GM18498 (cell line): ENCODE measurements around the gene TMBIM4.
"Not testable (repeated sequence)": the region's sequence is repeated elsewhere in the genome, so short reads cannot be mapped to it uniquely, and the experiment has no call there.

Experiments used
- ATAC-seq: cut with Tn5 transposase; IDR thresholded peaks from one replicate; pipeline ENCODE4 v1.9.1; 2021; ENCODE audit warnings: mild to moderate bottlenecking, moderate library complexity; ENCODE audit not compliant: unreplicated experiment

TMBIM4 gene

GRCh38 chr12:66187036-66187435, 17.2 kb upstream of the TMBIM4 start:
- ATAC-seq = no peak

GRCh38 chr12:66184822-66185221, 15.0 kb upstream of the TMBIM4 start:
- ATAC-seq = not testable (repeated sequence)

DNA sequence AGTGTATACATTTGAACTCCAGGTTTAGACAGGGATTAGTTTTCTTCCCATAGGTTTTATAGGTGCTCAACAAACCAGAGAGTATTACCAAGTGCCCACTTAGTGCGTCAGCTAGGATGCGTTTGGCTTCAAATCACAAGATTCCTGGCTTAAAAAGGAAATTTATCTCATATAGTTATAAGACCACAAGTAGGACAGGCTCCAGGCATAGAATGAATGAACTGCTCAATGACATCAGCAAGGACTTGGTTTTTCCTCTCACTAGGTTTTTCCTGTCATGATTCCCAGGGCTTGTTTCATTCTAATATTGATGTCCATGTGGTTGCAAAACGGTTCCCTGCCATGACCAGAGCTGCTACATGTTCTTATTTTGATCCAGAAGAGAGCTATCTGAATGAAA, 13.2 kb upstream of the TMBIM4 start:
- ATAC-seq = no peak

- ATAC-seq = no peak
Measured at GRCh38 chr12:66176105-66176900, 6.5 kb upstream of the TMBIM4 start.

- not testable (repeated sequence) for ATAC-seq
Measured at GRCh38 chr12:66174391-66175325, 4.9 kb upstream of the TMBIM4 start.

DNA sequence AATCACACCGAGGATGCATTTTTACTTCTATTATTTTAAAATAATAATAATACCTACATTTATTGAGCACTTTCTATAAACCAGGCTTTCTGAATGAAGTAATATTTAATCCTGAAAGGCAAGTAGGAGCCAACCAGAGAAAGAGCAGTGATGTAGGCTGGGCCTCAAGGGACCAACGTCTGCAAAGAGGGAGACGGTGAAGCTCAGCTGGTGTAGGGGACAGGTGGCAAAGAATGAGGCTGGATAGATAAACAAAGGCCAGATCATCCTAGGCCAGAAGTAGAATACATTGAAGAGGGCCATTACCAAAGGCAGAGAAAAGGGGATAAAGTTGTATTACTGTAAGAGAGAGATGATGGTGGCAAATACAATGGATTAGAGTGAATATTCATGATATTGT, 810 bp upstream of the TMBIM4 start:
- no peak for ATAC-seq

- no peak for ATAC-seq
Measured at GRCh38 chr12:66168410-66168809, 1.4 kb downstream of the TMBIM4 start.

DNA sequence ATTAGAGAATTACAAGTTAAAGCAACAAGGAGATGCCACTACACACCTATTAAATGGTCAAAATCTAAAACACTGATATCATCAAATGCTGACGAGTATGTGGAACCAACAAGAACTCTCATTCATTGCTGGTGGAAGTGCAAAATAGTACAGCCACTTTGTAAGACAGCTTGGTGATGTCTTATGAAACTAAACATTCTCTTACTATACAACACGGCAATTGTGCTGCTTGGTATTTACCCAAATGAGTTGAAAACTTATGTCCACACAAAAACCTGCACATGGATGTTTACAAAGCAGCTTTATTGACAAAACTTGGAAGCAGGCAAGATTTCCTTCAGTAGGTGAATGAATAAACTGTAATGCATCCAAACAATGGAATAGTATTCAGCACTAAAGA, 3.2 kb downstream of the TMBIM4 start:
- ATAC-seq = no peak

- no peak for ATAC-seq
Measured at GRCh38 chr12:66165141-66165540, 4.7 kb downstream of the TMBIM4 start.

GRCh38 chr12:66164349-66164821, 5.4 kb downstream of the TMBIM4 start:
- ATAC-seq = no peak

GRCh38 chr12:66163289-66163688, 6.5 kb downstream of the TMBIM4 start:
- no peak for ATAC-seq

GRCh38 chr12:66162701-66163100, 7.1 kb downstream of the TMBIM4 start:
- ATAC-seq = no peak

GRCh38 chr12:66160704-66161103, 9.1 kb downstream of the TMBIM4 start:
- ATAC-seq = no peak

DNA sequence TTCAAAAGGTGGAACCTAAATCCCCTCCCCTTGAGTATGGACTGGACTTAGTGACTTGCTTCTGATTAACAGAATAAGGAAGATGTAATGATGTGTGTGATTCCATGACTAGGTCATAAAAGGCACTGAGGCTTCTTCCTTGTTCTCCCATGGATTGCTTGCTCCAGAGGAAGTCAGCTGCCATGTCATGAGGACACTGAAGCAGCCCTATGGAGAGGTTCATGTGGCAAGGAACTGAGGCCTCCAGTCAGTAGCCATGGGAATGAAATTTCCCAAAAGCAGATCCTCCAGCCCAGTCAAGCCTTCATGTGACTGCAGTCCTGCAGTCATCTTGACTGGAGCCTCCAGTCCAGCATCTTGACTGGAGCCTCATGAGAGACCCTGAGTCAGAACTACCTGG, 10.7 kb downstream of the TMBIM4 start:
- no peak for ATAC-seq

- ATAC-seq = no peak
Measured at GRCh38 chr12:66156654-66157053, 13.1 kb downstream of the TMBIM4 start.

DNA sequence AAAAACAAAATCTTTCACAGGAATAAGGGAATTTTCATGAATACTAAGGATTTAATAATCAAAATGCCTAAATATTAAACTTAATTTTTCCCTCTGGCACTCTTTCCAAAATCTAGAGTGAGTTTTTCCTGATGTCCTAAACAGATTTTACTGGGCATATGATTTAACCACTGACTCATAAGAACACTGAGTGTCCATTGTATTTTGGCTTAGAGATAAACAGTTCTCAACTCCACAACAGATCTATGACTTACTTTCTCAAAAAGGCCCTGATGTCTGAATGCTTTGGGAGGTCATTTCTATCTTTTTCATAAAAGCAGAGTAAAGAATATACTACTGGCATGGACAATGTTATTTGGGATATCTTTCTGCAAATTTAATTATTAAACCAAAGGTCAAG, 15.0 kb downstream of the TMBIM4 start:
- no peak for ATAC-seq

DNA sequence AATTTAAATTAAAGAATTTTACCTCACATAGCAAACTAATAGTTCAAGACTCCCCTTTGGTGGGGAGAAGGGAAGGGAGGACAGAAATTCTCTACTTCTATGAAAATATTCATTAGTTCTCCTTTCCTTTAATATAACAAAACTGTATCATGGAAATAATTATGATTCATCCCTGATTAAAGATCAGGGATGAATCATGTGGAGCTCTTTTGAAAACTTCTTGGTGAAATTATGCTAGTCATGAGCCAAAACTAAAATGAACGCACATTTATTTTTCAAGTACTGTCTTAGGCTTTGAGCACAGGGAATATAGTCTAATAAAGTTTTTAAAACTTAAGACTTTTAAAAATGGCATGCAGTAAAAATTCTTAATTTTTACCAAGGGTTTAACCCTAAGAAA, 17.1 kb downstream of the TMBIM4 start:
- no peak for ATAC-seq

DNA sequence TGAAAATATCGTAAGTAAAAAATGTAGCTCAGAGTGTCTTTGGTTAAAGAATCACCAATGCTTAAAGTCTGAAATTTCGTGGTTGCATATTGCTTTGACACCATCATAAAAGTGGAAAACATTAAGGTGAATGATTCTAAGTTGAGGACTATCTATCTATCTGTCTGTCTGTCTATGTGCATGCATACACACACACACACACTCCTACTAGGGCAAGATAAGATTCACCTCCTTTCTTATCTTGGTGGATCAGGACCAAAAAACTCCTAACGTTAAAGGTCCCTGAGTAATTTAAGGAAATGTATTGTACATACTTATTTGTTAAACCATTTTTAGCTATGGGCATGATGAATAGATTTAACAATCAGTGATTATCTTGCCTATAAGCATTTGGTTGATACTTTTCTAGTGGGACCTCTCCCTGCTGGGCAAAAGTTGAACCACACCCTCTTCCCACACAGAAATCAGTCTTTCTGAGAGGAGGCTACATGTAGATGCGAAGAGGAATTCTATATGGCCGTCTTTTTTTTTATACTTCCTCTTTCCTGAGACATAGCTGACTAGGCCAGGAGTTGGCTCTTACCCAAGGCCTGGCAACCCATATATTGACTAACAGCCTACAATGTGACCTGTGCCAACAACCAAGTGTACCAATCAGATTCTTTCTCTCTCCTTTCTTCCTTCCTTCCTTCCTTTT, 19.9 kb downstream of the TMBIM4 start:
- no peak for ATAC-seq

DNA sequence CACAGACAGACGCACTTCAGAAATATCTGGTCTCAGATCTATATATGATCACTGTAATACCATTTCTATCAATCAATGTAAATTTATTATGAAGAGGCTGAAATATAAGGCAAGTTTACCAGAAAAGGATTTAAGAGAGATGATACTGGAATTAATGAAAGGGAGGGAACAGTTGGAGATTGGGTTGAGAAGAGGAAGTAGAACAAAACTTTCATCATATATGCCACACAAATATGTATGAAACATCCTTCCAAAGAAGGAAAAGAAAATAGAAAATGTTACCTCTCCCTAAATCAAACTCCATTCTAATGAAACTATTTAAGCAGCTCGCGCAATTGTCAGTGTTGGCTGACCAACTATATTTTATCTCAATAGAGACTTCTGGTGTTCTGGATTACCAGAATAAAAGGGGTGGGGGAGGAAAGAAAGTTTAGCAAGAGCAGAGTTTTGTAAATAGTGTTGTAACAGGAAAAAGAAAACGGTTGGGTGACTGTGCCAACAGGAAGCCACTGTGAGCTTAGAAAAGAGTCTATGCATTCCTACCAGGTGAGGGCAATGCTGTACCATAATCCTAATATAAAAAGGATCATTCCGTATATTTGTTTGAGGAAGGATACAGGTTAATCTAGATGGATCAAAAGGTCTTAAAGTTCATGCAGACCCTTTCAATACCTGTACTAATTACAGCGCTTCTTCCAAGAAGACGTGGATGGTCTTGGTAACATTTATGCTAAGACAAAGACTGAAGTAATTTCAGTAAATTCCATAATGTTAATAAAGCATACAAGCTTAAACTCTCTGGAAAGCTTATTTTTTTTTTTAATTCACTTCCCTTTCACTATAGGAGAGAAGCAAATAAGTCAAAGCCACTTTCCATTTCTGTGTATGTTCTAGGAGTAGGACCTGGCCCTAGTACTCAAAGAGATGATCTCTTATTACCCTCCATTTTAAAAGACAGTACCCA, 24.7 kb downstream of the TMBIM4 start:
- ATAC-seq = no peak

- ATAC-seq = no peak
Measured at GRCh38 chr12:66143868-66144267, 25.9 kb downstream of the TMBIM4 start.
